ENCODE results near the gene LRRC37A3. TPM values are rescaled to one million over a fixed set of nuclear protein-coding genes. Genes with fewer than 3 reads are reported as not detected.
"Not testable (repeated sequence)": the region's sequence is repeated elsewhere in the genome, so short reads cannot be mapped to it uniquely, and the experiment has no call there.

LRRC37A3 gene
- total and polyA plus RNA-seq, 2 of the 13 experiments (the other 11 are each of a cell fraction or from before 2014, with no cell fraction given), result 0.62 to 1.1 TPM

DNA sequence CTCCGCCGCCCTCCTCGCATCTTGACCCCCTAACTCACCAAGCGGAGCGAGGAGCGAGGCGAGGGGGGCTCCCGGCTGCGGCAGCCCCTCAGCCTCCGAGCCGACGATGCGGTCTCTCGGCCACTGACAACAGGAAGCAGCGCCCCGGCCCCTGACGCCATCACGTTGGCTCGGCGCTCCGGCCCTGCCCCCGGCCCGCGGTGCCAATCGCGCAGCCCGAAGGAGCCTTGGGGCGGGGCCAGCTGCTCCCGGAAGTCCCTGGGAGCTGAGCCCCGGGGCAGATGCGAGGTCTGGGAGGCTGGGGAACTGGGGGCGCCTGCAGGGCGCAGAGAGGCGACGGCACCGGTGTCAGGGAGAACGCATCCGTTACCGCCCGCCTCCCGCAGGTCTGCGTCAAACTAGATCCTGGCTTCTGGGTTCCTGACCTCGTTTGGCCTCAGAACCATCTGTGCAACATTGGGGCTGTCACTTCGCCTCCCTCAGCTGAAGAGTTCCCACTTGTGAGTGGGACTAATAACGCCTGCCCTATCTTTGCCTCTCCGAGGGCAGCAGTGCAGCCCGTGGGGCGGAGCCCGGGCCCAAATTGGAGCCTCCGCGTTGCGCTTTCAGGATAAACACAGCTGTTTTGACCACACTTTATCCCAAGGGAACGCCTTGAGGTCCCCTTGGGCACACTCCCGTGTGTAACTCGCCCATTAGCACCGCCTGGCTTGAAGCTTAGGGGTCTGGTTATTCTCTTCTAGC is 82.1 kb downstream of the LRRC37A3 start (continued):
- TF ChIP-seq POGZ (CRISPR knock-in tag; IDR thresholded peaks at IDR 0.05), result peak; percentile 39; the same call in 1 of the 2 replicates
- peak; percentile 75; the same call in 1 of the 2 replicates for TF ChIP-seq NFKB2 (CRISPR knock-in tag; IDR thresholded peaks at IDR 0.05; ENCODE audit: borderline replicate concordance)
- 0 out of 2 replicates have a peak, but pooled peaks have one; percentile 11 for TF ChIP-seq MNT (IDR thresholded peaks at IDR 0.05)
- peak; percentile 24; the same call in 1 of the 2 replicates for TF ChIP-seq TBX2 (CRISPR knock-in tag; IDR thresholded peaks at IDR 0.05; ENCODE audit: borderline replicate concordance)
- TF ChIP-seq NFYC (CRISPR knock-in tag; IDR thresholded peaks at IDR 0.05), result peak; percentile 68
- TF ChIP-seq MAZ (IDR thresholded peaks at IDR 0.05; ENCODE audit: borderline replicate concordance, low read depth, low read length), result not testable (repeated sequence)
- peak; percentile 48; the same call in 1 of the 2 replicates for TF ChIP-seq MAZ (CRISPR knock-in tag; IDR thresholded peaks at IDR 0.05; ENCODE audit: low read depth)
- TF ChIP-seq ZNF350 (CRISPR knock-in tag; IDR thresholded peaks at IDR 0.05; ENCODE audit: borderline replicate concordance, low read depth), result peak; percentile 29; the same call in 1 of the 2 replicates
- TF ChIP-seq, protein P1, sequence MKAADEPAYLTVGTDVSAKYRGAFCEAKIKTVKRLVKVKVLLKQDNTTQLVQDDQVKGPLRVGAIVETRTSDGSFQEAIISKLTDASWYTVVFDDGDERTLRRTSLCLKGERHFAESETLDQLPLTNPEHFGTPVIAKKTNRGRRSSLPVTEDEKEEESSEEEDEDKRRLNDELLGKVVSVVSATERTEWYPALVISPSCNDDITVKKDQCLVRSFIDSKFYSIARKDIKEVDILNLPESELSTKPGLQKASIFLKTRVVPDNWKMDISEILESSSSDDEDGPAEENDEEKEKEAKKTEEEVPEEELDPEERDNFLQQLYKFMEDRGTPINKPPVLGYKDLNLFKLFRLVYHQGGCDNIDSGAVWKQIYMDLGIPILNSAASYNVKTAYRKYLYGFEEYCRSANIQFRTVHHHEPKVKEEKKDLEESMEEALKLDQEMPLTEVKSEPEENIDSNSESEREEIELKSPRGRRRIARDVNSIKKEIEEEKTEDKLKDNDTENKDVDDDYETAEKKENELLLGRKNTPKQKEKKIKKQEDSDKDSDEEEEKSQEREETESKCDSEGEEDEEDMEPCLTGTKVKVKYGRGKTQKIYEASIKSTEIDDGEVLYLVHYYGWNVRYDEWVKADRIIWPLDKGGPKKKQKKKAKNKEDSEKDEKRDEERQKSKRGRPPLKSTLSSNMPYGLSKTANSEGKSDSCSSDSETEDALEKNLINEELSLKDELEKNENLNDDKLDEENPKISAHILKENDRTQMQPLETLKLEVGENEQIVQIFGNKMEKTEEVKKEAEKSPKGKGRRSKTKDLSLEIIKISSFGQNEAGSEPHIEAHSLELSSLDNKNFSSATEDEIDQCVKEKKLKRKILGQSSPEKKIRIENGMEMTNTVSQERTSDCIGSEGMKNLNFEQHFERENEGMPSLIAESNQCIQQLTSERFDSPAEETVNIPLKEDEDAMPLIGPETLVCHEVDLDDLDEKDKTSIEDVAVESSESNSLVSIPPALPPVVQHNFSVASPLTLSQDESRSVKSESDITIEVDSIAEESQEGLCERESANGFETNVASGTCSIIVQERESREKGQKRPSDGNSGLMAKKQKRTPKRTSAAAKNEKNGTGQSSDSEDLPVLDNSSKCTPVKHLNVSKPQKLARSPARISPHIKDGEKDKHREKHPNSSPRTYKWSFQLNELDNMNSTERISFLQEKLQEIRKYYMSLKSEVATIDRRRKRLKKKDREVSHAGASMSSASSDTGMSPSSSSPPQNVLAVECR (CRISPR knock-in tag; IDR thresholded peaks at IDR 0.05; ENCODE audit: borderline replicate concordance), result peak; percentile 92
- TF ChIP-seq GATAD1 (CRISPR knock-in tag; IDR thresholded peaks at IDR 0.05), result peak; percentile 75
- peak; percentile 63; the same call in 1 of the 2 replicates for TF ChIP-seq ZNF275 (CRISPR knock-in tag; IDR thresholded peaks at IDR 0.05; ENCODE audit: borderline replicate concordance)
- peak; percentile 43 to 54; a peak in 3 of 4 replicates for TF ChIP-seq HMGXB4 (CRISPR knock-in tag; IDR thresholded peaks at IDR 0.05; ENCODE audit: borderline replicate concordance in 1 of 2, low read depth in 1 of 2)
- TF ChIP-seq, protein P2, sequence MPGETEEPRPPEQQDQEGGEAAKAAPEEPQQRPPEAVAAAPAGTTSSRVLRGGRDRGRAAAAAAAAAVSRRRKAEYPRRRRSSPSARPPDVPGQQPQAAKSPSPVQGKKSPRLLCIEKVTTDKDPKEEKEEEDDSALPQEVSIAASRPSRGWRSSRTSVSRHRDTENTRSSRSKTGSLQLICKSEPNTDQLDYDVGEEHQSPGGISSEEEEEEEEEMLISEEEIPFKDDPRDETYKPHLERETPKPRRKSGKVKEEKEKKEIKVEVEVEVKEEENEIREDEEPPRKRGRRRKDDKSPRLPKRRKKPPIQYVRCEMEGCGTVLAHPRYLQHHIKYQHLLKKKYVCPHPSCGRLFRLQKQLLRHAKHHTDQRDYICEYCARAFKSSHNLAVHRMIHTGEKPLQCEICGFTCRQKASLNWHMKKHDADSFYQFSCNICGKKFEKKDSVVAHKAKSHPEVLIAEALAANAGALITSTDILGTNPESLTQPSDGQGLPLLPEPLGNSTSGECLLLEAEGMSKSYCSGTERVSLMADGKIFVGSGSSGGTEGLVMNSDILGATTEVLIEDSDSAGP (CRISPR knock-in tag; IDR thresholded peaks at IDR 0.05; ENCODE audit: borderline replicate concordance), result peak; percentile 63; the same call in 1 of the 2 replicates
- peak; percentile 48; the same call in 1 of the 2 replicates for TF ChIP-seq IKZF5 (CRISPR knock-in tag; IDR thresholded peaks at IDR 0.05)

Measured in HepG2 (cell line).